Right forelimb (tissue), 1 donor: ENCODE results near the gene NRSN2.
"Not testable (repeated sequence)": the region's sequence is repeated elsewhere in the genome, so short reads cannot be mapped to it uniquely, and the experiment has no call there.

ENCODE experiments used
- DNase-seq: peaks from one replicate; pipeline ENCODE4 v3.0.0-alpha.2; 2018

The NRSN2 gene

GRCh38 chr20:354298-354977, 7.5 kb downstream of the NRSN2 start:
- peak; percentile 86 for DNase-seq

DNA sequence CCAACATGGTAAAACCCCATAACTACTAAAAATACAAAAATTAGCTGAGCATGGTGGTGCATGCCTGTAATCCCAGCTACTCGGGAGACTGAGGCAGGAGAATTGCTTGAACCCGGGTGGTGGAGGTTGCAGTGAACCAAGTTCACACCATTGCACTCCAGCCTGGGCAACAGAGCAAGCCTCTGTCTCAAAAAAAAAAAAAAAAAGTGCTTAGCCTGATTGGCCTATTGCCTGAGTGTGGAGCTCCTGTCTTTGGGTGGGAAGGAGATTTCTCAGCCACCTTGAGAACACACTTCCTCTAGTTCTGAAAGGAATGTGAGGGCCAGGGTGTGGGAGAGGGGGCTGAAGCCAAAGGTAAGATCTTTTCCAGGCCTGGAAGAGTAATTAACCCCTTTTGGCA, 9.2 kb downstream of the NRSN2 start:
- not testable (repeated sequence) for DNase-seq

GRCh38 chr20:356745-357144, 9.8 kb downstream of the NRSN2 start:
- no peak for DNase-seq

- DNase-seq = no peak
These were observed 12.1 kb downstream of the NRSN2 start for GRCh38 chr20:358891-359555.

GRCh38 chr20:361561-361960, 14.7 kb downstream of the NRSN2 start:
- no peak for DNase-seq

DNA sequence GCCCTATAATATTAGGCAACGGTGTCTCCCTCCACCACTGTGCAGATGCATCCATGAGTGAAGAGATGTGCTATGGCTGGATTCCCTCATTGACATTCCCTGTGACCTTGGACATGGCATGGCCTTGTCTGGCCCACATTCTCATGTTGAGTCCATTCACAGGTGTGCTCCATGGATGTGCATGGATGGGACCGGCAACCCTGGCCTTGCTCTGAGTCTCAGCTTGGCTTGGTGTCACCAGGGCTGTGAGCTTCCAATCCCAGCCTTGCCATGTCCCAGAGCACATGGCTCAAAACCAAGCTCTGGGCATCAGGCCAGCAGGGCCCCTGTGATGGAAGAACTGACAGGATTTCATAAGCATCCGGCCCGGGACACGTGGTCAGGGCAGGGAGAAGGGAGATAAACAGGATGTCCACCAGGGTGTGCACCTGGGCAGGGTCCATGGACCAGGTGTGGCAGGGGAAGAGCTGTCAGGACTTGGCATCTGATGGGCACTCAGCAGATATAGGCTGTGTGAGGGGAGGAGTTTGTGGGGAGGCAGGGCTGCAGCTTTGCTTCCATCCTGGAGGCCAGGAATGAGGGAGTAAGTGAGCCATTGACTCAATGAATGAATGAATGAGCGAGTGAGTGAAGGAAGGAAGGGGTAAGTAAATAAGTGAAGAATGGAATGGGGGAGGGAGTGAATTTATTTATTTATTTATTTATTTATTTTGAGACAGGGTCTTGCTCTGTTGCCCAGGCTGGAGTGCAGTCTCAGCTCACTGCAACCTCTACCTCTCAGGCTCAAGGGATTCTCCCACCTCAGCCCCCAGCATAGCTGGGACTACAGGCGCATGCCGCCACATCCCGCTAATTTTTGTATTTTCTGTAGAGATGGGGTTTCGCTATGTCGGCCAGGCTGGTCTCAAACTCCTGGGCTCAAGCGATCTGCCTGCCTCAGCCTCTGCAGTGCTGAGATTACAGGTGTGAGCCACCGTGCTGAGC, 15.7 kb downstream of the NRSN2 start:
- DNase-seq = peak; percentile 79

- no peak for DNase-seq
These were observed 16.6 kb downstream of the NRSN2 start for GRCh38 chr20:363319-364078.

DNA sequence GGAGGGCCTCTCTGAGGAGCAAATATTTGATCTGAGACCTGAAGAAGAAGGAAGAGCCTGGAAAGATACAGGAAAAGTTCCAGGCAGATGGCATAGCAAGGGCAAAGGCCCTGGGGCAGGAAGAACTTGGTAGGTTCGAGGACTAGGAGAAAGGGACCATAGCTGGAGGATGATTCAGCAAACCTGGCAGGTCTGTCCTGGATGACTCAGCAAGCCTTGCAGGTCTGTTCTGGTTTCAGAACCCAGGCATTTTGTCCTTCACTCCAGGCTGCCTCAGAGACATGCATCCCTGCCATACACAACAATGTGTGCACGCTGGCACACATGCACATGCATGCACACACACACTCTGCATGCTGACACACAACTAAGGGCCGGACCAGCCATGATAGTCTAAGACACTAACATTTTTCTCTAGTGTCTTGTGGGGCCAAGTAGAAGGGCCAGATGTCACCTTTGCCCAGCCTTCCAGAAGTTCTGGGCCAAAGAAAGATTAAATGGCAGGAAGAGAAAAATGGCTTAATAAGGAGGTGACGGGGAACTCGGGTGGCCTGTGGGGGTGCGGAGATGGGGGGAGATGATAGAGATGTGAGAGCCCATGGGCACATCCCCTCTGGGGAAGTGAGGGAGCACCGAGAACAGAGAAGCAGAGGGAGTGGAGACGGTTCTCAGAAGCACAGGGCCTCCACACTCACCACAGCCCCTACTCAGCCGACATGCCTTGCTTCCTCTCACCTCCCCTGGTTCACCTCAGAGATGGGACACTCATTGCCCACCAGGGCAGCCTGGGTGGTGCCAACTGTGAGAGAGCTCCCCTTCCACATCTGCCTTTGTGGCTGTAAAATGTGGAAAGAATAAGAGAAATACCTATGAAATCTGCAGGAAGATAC, 18.2 kb downstream of the NRSN2 start:
- no peak for DNase-seq

DNA sequence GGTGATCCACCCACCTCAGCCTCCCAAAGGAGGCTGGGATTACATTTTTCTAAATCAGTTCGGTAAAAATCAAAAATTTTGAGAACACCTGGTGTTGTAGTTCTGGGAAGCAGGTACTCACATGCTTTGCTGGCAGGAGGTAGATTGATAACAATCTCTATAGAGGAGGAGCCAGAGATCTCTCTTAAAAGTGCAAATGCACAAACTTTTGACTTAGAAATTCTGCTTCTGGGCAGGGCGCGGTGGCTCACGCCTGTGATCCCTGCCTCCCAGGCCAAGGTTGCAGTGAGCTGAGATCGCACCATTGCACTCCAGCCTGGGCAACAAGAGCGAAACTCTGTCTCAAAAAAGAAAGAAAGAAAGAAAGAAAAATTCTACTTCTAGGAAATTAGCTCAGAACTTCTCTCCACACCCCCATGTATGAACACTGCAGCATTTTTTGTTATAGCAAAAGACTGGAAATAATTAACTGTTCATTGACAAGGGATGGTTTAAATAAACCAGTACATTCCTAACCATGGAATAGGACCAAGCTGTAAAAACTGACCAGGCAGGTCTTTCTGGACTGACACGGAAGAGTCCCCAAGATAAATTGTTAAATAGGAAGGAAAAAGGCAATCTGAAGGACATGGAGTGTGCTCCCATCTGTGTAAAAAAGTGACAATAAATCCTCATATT, 19.3 kb downstream of the NRSN2 start:
- no peak for DNase-seq

GRCh38 chr20:366719-367485, 20.0 kb downstream of the NRSN2 start:
- DNase-seq = no peak

GRCh38 chr20:367486-367887, 20.6 kb downstream of the NRSN2 start:
- DNase-seq = no peak

DNA sequence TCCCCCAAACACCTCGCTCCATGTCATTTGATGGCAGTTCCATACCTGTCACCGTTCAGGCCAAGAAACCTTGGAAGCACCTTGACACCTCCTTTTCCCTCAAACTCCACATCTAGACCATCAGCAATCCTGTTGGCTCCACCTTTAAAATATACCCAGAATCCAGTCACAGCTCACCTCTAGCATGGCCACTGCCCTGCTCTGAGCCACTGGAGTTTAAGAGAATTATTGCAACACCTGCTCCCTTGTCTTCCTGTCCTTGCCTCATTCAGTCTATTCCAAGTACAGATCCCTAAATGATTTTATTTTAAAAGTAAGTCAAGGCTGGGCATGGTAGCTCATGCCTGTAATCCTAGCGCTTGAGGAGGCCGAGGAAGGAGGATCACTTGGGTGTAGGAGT, 22.0 kb downstream of the NRSN2 start:
- DNase-seq = no peak

GRCh38 chr20:370151-370600, 23.3 kb downstream of the NRSN2 start:
- DNase-seq = no peak

- DNase-seq = no peak
These were observed 24.3 kb downstream of the NRSN2 start for GRCh38 chr20:370977-371754.

DNA sequence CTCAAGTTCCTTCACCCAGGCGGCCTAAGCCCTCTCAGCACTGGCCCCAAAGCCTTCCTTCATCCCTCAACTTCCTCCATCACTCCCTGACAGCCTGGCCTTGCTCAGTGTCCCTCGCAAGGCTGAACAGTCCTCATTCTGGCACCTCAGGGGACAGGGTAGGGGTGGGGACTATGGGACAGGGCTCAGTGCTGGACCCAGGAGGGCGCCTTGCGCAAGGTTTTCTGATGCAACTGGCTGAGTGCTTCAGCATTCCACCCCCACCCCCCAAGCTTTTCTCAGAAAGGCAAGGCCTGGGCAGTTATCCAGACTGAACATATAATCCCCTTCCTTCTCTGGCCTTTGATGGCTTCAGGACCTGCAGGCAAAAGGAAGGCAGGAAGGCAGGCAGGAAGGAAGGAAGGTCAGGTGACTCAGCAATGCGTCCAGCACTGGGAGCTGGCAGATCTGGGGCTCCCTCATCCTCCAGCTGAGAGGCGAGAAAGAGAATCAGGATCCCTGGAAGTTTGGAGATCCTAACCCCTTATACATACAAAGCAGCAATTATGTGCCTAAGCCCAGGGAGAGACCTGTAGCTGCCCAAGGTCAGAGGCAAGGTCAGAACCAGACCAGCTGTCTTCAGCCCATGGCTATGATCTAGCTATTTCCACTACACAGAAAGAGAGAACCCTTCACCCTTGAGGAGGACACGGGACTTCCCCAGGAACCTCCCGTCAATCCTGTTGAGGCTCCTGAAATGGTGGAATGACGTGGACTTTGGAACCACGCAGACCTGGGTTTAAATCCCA, 25.0 kb downstream of the NRSN2 start:
- peak; percentile 63 for DNase-seq

DNA sequence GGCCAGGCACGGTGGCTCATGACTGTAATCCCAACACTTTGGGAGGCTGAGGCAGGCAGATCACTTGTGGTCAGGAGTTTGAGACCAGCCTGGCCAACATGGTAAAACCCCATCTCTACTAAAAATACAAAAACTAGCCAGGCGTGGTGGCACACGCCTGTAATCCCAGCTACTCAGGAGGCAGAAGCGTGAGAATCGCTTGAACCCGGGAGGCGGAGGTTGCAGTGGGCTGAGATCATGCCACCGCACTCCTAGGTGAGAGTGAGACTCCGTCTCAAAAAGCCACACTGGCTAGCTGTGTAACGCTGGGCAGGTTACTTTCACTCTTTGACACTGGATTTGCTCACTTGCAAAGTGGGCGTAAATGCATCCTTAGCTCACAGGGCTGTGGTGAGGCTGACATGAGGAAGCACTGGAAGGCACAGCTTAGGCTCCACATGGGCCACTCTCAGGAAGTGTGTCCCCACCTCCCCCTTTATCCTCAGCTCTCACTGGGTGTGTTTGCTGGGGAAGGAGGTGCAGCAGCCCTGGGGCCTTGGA, 25.7 kb downstream of the NRSN2 start:
- DNase-seq = not testable (repeated sequence)

DNA sequence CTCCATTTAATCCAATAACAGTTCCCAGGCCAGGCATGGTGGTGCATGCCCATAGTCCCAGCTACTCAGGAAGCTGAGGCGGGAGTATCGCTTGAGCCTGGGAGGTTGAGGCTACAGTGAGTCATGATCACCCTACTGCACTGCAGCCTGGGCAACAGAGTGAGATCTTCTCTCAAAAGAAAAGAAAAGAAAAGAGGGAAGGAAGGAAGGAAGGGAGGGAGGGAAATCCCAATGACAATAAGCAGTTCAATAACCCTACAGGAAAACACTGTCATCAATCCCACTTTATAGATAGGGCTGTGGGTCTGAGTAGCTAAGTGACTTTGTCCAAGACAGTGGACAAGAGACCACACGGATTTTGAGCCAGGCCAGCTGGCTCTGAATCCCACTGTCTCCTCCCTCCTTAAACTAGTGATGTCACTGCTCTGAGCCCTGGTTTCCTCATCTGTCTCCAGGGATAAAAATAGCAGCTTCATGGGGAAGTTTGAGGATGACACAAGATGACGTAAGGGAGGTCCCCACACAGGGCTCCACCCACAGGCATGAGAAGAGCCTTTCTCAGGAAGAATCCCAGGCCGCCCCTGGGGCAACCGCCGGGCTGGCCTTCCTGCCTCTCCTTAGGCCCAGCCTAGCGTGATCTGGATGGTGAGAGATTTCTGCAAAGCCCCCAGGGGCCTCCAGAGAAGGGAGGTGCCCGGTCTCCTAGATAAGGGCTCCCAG, 26.4 kb downstream of the NRSN2 start:
- no peak for DNase-seq
